ENCODE data around the gene VAV2.

VAV2 gene

DNA sequence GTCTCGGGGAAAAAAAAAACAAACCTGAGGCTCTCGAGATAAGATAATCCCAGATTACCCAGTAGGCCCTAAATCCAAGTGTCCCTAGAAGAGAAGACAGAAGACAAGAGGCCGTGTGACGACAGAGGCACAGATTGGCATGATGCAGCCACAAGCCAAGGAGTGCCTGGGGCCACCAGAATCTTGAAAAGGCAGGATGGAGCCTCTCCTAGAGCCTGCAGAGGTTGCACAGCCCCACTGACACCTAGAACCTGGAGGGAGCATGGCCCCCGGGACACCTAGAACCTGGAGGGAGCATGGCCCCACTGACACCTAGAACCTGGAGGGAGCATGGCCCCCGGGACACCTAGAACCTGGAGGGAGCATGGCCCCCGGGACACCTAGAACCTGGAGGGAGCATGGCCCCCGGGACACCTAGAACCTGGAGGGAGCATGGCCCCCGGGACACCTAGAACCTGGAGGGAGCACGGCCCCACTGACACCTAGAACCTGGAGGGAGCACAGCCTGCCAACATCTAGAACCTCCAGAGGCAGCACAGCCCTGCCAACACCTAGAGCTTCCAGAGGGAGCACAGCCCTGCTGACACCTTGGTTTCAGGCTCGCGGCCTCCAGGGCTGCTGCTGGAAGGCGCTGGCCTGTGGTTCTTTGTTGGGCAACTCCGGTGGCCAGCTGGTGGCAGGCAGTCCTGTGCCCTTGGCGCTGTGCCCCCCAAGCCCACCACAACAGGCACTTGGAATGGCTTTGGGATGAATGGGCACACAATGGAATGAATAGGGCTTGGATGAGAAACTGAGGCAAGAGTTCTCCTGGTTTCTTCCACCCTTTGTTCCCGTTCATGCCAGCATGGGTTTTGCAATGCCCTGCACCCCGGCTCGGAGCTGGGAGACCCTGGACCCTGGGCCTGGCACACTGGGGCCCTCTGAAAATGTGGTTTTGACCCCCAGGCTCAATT, 39.2 kb downstream of the VAV2 start:
- no peak for DNase-seq (ENCODE audit: low spot score)

DNA sequence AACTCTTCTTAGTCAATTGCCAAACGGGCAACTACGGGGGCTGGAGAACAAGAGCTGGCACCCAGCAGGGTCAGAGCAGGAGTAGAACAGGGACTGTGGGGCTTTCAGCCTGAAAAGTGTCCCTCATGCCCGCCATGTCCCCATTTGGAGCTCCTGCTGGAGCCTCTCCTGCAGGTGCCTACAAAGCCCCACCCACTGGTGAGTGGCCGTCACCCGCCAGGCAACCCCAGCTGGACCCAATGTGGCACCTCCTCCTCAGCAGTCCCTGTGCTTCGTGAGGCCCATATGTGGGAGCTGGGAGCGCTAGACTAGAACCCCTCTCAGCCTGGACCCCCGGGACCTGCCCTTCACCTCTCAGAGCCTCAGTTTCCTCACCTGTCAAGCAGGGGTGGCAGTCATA, 40.9 kb downstream of the VAV2 start:
- no peak for DNase-seq (ENCODE audit: low spot score)

DNA sequence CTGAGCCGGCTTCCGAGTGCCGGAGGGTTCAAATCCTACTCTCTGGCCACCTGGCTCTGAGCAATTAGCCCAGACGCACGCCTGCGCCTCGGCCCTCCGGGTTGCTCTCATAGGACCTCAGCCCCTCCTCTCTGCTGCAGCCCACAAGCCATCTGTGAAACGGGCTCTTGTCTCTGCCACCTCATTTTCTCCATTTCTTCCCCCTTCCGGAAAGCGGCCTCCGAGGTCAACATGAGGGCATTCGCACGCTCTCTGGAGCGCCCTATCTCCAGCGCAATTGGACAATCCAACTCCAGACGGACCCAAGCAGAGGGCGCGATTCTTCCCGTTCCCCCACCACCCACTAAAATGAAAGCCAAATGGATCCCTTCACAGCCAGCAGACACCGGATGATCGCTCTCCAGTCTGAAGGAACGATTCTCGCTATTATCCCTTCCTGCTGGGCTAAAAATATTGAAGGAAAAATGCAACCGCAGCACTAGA, 41.5 kb downstream of the VAV2 start:
- no peak for DNase-seq (ENCODE audit: low spot score)

DNA sequence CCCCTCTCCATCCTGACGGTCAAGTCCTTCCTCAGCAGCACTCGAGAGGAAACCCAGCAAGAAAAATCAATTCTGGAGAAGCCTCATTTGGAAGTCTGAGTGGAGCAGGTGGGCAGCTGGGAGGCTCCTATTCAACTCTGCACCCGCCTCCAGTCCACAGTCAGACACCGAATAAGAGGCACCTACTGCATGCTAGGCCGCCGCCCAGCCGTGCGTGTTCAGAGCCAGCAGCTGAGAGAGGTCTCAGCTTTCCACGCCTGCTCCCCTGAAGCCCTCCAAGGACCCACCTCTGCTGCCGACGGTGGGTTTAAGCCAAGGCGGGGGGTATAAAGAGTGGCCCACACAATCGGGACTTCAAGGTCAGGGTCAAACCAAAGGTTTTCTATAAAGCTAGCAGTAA, 41.9 kb downstream of the VAV2 start:
- no peak for DNase-seq (ENCODE audit: low spot score)

DNA sequence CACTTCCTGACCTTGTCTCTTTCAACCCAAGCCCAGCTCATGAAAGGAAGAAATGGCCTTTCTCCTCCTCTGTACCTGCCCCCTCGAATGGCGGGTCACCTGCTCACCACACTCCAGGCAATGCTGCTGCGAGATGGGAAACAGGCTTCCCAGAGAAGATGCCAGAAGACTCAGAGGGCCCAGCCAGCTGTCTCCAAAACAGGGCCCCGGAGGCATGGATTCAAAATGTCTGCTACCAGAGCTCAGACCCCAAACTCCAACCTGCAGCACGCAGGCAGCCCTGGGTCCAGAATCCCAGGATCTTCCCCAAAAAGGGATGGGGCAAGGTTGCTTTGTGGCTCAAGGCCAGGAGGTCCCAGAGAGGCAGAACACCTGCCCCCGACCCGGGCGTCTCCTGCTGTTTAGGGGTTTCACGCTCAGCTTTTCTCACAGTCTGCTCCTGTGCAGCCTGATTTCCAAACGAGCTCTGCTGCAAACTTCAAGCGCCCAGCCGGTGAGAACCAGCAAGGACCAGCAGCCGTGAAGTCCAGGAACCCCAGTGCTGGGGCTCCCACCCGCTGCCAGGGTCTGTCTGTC, 42.5 kb downstream of the VAV2 start:
- no peak for DNase-seq (ENCODE audit: low spot score)

DNA sequence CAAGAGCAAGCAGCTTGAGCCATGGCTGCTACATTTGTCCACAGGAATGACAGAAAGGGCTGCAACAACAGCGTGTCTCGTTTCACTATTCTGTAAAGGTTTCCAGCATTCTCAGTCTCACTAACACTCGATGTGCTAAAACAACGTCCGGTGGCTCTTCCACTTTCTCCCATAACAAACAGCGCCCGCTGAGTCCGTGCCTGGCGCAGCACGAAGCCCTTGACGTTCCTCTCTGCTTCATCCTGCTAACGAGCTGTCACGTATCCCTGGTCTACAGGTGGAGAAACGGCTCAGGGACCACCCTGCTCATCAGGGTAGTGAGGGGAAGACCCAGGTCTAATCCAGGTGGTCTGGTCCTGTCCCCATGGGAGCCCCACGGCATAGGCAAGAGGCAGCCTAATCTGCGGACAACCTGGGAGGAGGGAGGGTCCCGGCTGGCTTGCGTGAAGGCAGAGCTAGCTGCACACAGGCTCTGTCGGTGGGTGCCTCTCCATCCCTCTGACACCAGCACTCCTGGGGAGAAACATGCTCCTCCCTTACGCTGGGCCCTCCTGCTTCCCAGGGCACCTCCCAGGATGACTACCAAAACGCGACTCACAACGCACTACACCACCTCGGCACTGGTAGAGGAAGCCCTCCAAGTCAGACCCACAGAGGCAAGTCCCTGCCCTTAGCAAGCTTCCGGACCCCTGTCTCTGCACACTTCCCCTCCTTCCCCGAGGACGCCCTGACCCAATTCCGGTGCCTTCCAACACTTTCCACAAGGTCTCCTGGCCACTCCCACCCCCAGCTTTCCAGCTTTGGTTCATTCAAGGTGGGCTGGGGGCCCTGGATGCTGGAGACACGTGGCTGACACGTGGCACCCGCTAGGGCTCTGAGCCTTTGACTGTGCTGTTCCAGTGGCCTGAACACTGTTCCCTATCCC, 43.3 kb downstream of the VAV2 start:
- DNase-seq (ENCODE audit: low spot score) = no peak

DNA sequence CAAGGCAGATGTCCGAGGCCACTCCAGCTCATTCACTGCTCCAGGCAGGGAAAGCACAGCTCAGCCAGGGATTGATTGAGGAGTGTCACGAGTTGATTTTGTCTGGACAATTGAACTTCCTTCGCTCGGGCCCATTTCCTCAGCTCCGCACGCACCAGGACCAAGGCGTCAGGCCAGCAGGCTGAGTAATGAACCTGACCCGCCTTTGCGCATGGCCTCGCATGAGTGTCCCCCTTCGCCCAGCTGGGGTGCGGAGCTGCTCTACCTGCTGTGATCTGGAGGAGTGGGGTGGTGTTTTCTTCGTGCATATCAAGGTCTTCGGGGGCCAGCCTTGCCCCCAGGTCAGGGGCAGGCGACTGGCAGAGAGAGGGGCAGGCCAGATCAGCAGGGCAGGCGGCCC, 44.0 kb downstream of the VAV2 start:
- no peak for DNase-seq (ENCODE audit: low spot score)

DNA sequence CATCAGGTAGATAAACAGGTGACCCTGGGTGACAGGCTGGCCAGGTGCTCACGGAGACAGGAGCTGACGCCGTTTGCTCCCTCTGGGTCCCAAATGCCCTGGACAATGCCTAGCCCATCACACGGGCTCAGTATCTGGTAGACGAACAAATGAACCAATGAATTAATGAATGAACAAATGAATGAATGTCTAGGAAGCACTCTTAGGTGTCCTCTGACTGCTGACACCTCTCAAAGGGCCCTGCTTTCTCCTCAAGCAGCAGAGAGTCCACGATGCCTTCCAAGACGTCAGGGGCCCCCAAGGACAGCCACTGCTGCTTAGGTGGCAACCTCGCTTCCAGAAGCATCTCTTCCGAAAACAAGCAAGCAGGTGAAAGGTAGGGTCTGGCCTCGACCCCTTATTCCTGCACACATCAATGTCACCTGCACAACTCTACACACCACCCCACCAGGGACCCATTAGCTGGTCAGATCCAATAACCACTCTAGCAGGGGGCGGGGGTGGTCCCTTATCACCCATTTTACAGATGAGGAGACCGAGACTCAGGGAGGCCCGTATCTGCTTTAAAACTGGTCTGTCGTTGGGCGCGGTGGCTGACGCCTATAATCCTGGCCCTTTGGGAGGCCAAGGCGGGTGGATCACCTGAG, 45.2 kb downstream of the VAV2 start:
- DNase-seq (ENCODE audit: low spot score) = no peak

DNA sequence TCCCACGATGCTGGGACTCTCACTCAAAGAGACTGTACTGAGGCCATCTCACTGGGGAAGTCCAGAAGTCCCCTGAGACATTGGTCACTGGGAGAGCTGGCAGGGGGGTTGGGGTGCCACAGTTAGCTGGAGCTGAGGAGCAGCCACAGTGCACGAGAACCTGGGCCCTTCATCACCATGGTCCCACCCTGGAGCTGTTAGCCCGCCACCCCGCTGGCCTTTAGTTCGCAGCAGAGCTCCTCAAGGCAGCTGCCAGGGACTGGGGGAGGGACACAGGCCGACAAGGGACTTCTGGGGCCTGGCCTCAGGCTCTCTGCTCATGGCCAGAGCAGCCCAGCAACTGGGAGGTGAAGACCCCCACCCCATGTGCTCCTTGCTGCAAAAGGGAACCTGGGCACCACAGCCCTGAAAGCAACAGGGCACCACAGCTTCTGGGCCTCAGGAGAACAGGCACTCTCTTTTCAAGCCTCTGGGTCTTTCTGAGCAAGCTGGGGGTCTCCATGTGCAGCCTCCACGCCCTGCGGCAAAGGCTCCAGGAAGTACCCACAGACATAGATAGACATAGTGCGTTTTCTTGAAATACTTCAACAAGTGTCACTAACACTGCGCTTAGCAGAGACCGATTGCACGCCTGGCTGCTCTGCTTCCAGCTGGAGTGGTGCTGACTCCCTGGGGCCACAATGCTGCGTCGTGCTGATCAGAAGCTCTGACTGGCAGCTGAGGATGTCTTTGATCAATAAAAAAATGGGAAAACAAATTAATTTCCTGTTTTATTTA, 46.0 kb downstream of the VAV2 start:
- DNase-seq (ENCODE audit: low spot score) = no peak

DNA sequence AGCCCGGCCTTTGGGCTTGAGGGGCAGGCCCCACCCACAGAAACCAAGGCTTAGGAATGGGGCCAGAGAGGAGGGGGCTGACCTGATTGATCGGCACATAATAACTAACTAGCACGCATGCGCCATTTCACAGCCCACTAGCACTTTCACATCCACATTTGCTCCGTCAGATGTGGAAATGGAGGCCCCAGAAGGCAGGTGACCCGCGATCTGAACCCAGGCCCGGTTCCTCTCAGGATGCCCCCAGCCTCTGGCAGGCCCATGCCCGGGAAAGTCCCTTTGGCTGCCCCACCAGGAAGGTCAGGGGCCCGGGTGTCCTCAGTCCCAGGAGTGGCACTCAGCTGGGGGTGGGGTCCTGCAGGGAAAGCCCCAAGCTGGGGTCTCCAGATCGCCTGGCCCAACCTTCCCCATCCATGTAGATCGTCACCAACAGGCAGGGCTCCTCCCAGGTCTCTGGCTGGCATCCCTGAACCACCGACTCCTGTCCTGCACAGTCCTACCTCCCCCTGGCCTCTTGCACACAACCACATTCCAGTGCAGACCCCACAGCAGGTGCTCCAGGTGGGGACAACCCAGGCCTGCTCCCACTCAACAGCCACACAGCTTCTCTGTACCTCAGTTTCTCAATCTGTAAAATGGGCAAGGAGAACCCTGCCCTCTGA, 46.7 kb downstream of the VAV2 start:
- no peak for DNase-seq (ENCODE audit: low spot score)

DNA sequence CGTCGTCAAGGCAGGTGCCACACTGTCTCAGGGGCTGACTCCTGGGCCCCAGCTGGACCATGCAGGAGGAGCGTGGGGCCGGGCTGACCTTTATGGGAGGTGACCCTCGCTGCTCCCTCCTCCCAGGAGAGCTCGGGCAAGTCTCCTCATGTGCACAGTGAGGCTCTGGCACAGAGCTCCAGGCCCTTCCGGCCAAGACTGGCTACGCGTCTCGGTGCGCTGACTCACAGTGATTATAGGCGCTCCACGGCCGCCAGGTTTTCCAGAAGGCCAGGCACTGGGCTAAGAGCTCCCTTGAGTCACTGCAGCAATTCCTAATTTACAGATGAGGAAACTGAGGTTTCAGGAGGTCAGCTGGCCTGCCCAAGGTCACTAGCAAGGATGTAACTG, 47.4 kb downstream of the VAV2 start:
- DNase-seq (ENCODE audit: low spot score) = peak; percentile 26

DNA sequence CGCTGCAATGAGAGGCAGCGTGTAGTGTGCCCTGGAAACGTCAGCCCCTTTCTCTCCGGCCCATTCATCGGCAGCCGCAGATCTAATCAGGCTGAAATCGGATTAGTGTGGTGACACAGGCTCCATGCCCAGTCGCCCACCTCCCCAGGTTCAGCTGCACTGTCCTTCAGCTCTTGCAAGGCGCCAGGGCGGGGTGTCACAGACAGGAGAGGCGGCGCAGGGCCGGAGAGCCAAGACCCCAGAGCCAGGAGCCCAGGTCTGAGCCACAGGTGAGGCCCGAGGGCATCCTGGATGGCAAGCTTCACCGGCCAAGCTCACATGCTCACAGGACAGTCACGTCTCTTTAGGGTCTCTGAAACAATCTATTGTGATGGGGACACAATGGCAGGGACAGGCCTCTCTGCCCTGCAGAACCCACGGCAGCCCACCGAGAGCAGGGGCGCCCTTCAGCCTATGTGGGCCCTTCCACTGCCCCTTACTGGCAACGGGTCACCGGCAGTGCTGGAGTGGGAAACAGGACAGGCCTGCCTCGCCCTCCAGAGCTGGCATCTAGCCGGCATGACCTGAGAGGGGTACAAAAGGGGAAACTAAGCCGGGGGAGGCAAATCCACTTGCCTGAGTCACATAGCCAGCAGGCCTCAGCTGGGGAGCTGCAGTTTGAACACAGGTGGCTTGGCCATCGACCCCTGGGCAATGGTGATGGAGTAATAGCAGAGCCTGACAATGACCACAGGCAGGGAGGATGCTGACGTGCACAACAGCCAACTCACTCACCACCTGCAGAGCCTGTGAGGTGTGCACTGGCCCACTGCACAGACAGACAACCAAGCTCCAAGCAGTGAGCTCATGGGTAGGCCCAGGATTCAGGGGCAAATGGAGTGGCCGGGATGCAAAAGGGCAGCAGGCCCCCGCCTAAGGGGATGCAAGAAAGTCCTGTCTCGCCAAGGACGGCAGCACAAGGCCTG, 48.1 kb downstream of the VAV2 start:
- DNase-seq (ENCODE audit: low spot score) = no peak

DNA sequence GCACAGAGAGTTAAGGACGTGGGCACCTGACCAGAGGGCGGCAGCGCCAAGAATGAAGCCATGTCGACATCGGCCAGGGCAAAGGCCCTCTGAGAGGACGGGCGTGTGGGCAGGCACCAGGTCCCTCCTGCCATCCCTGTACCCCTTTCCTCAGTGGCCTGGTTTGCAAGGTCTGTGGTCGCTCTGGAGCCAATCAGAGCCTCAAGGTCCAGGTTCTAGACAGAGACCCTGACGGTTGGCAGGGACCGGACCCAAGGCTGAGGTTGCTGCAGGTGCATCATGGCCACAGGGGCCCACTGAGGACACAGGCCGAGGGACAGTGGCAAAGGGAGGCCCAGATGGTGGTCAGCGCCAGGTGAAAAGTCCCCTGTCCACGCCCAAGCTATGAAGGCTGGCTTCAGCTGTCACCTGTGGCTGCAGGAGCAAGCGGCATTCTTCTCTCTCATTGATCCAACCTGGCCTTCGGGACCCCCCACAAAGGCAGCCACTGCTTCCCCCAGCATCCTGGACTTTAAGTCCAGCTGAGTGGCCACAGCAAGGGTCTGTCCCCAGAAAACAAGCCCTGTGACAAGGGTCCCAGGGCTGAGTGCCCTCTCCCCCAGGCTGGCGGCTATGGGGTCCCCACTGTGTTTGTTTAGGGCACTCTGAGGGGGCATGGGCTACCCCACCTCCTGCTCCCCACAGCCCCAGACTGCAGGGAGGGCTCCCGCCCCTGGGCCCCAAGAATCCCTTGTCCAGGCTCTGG, 48.9 kb downstream of the VAV2 start:
- DNase-seq (ENCODE audit: low spot score) = no peak

DNA sequence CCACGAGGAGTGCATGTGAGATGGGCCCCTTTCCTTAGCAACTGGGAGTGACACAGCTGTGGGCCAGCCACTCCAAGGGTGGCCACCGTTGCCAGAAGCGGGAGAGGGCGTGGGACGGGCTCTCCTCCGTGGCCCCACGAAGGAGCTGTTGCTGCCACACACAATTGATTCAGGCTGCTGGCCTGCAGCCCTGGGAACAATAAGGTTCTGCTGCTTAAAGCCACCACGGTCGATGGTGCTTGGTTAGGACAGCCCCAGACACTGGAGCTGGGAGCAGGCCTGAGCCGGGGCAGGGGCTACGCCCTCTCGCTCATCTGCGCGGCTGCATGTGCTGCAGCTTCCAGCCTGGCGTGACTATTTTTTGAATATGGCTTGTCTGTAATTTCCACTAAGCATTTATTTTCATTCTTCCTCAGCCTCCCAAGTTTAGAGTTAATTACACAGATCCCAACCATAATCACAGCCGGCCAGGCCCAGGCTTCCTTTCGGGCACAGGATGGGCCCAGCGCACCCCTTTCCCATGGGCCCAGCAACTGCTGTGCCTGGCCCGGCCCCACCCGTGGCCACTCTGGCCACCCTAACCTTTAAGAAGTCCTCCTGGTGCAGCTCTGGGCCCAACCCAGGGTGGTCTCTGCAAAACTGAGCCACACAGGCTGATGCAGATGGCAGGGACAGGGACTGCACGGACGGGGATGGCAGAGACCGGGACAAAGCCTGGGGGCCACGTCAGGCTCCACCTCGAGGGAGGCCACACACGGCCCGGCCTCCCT, 49.7 kb downstream of the VAV2 start:
- no peak for DNase-seq (ENCODE audit: low spot score)

DNA sequence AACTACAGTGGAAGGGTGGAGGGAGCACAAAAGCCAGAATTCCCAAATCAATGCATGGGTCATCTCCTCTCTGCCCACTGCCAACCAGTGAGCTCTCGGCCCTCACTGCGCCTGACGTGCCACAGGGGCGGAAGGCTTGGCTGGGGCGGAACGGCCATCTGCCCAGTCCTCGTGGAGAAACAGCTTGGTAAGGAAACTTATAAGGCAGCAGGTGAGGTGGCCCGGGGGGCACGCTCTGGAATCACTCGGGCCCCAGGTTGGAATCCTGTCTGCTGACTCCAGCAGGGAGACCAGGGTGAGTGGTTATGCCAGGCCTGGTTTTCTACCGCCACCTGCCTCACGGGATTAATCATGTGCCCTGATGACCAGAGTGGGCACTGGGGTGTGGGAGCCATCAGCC, 52.3 kb downstream of the VAV2 start:
- no peak for DNase-seq (ENCODE audit: low spot score)

DNA sequence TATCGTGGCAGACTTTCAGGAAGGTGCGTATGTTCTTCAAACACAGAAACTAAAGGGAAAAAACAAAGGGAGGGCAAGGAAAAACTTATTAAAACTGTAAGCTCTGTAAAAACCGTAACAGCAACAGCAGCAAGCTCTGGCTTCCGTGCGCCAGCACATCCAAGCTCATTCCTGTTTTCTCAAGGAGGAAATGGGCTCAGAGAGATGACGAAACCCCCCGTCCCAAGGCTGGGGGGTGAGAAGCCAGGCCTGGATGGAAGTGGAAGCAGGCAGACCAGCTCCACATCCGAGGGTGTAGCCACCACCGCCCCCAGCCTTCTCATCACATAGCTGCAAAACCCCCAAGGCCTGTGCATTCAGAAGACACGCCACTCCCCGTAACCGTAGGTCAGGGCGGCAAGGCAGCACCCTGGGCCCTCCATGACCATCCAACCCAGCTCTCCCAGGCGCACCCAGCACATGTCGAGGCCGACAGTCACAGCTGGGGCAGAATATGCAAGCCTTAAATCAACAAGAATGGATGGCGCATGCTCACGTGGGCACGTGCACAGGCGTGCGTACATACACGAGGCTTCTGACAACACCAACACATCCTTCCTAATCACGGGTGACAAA, 52.8 kb downstream of the VAV2 start:
- DNase-seq (ENCODE audit: low spot score) = no peak

DNA sequence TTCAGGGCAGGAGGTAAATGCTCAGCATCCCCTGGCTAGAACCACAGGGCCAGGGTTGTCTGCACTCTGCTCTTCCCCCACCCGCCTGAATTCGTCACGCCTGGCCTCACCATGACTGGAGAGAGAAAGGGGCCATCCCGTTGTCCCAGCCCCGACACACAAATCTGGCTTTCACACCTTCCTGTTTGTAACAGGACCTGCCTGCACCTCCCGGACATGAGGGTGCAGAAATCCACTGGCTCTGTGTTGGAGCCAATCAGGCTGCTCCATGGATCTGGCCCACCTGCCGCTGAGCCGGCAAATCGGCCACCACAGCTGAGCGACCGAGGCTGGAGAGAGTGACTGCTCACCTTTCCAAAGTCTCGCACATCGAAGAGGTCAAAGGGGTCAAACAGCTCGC, 53.4 kb downstream of the VAV2 start:
- DNase-seq (ENCODE audit: low spot score) = no peak

Measured in RKO (cell line).